GM12878 (cell line): ENCODE results near the gene CDC5L. TPM values are rescaled to one million over a fixed set of nuclear protein-coding genes. Genes with fewer than 3 reads are reported as not detected.

Experiments used
- ATAC-seq: fragments of 200-7000 bp; cut with Tn5 transposase; 3 replicates; pipeline ENCODE4 v1.9.1; 2020; ENCODE audit warnings: mild to moderate bottlenecking, moderate library complexity
- BruUV-seq: library from RNA; stranded (reverse); fragments of 400-500 nt; replicated peaks from 2 replicates; lab custom pipeline; 2021; lab: Mats Ljungman, UMichigan
- CTCF ChIA-PET: fragments of 300-600 bp; sonication (Branson Sonifier 250); formaldehyde crosslinking; extraction: SDS; loops from one replicate; lab custom pipeline; 2021; ENCODE audit warnings: inconsistent platforms; lab: Yijun Ruan, JAX
- POLR2A ChIA-PET: fragments of 350-600 bp; formaldehyde crosslinking; extraction: SDS; loops from one replicate; lab custom pipeline; 2021; ENCODE audit warnings: inconsistent platforms; lab: Charles Lee
- RAD21 ChIA-PET: fragments of 300-600 bp; sonication (Branson Sonifier 250); formaldehyde crosslinking; loops from one replicate; lab custom pipeline; 2023; ENCODE audit warnings: antibody characterized with exemption; ENCODE audit not compliant: unreplicated experiment; lab: Charles Lee
- SMC1A ChIA-PET: fragments of 300-600 bp; sonication (Branson Sonifier 250); formaldehyde crosslinking; loops from one replicate; lab custom pipeline; 2023; ENCODE audit not compliant: unreplicated experiment, uncharacterized antibody; lab: Charles Lee
- DNase-seq: peaks from one replicate; pipeline ENCODE4 v3.0.0-alpha.2; 2011; ENCODE audit warnings: low read depth, low spot score
- FAIRE-seq: peaks from 3 replicates; lab custom pipeline; 2011; peaks lifted over from hg19 to GRCh38; lab: Jason Lieb, UNC
- H2AFZ ChIP-seq: 2 replicates; pipeline ENCODE4 v1.6.0; 2011; ENCODE audit warnings: low read depth, low read length, control low read depth; ENCODE audit not compliant: control insufficient read depth
- H3K27ac ChIP-seq: 2 replicates; pipeline ENCODE4 v1.5.1; 2011; ENCODE audit warnings: control low read depth; ENCODE audit not compliant: control insufficient read depth, insufficient read depth
- H3K27me3 ChIP-seq, 2 experiments: replicated peaks in 1 of 2; 2 replicates each; pipeline versions ENCODE4 v1.6.0 to v1.6.1; 2011; ENCODE audit warnings: low read length in 1 of 2; ENCODE audit not compliant: control insufficient read depth in 2 of 2, insufficient read depth in 2 of 2
- H3K36me3 ChIP-seq, 2 experiments: 2 replicates each; pipeline ENCODE4 v1.5.1; 2011; ENCODE audit warnings: low read length in 1 of 2; ENCODE audit not compliant: control insufficient read depth in 2 of 2, insufficient read depth in 2 of 2
- H3K4me1 ChIP-seq: 2 replicates; pipeline ENCODE4 v1.6.1; 2011; ENCODE audit warnings: mild to moderate bottlenecking, low read length, moderate library complexity, mixed read lengths; ENCODE audit not compliant: control insufficient read depth, insufficient read depth
- H3K4me2 ChIP-seq: 2 replicates; pipeline ENCODE4 v1.6.0; 2011; ENCODE audit warnings: control low read depth; ENCODE audit not compliant: control insufficient read depth, insufficient read depth
- H3K4me3 ChIP-seq: fragments of 200-600 bp; sonication (generic); 2 replicates; pipeline ENCODE4 v1.5.1; 2016
- H3K79me2 ChIP-seq: 2 replicates; pipeline ENCODE4 v1.6.0; 2011; ENCODE audit warnings: low read length; ENCODE audit not compliant: control insufficient read depth, insufficient read depth
- H3K9ac ChIP-seq: 2 replicates; pipeline ENCODE4 v1.8.0; 2011; ENCODE audit warnings: low read length, control low read depth, mixed read lengths; ENCODE audit not compliant: control insufficient read depth, insufficient read depth
- H3K9me3 ChIP-seq: replicated peaks from 3 replicates; pipeline ENCODE4 v1.5.1; 2011; ENCODE audit warnings: mild to moderate bottlenecking, low read length; ENCODE audit not compliant: control insufficient read depth, insufficient read depth
- H4K20me1 ChIP-seq: 2 replicates; pipeline ENCODE4 v1.6.0; 2011; ENCODE audit not compliant: control insufficient read depth, insufficient read depth
- CHD1 ChIP-seq: IDR thresholded peaks from 2 replicates; pipeline ENCODE4 v1.6.1; 2012; ENCODE audit warnings: low read depth, low read length, improper control_type of control experiment
- DPF2 ChIP-seq: fragments of 450-650 bp; IDR thresholded peaks from 2 replicates; pipeline ENCODE4 v1.6.1; 2017; ENCODE audit warnings: mild to moderate bottlenecking
- IRF5 ChIP-seq: fragments of 450-650 bp; IDR thresholded peaks from 2 replicates; pipeline ENCODE4 v1.6.1; 2017; ENCODE audit warnings: borderline replicate concordance
- LARP7 ChIP-seq: fragments of 450-650 bp; IDR thresholded peaks from 2 replicates; pipeline ENCODE4 v1.6.1; 2017; ENCODE audit warnings: mild to moderate bottlenecking
- MEF2B ChIP-seq: fragments of 450-650 bp; IDR thresholded peaks from 2 replicates; pipeline ENCODE4 v1.6.1; 2018; ENCODE audit warnings: mild to moderate bottlenecking, moderate library complexity; ENCODE audit not compliant: partially characterized antibody, poor library complexity, severe bottlenecking
- MYC ChIP-seq: IDR thresholded peaks from 2 replicates; pipeline ENCODE4 v1.6.1; 2011; ENCODE audit warnings: mild to moderate bottlenecking, low read length, moderate library complexity, inconsistent platforms; ENCODE audit not compliant: insufficient read depth, insufficient replicate concordance, insufficient read length, severe bottlenecking
- NBN ChIP-seq: fragments of 450-650 bp; IDR thresholded peaks from 2 replicates; pipeline ENCODE4 v1.6.1; 2016
- NFYB ChIP-seq: IDR thresholded peaks from 2 replicates; pipeline ENCODE4 v1.6.1; 2011; ENCODE audit warnings: low read depth, mild to moderate bottlenecking, low read length, improper control_type of control experiment, moderate library complexity; ENCODE audit not compliant: insufficient read depth
- POU2F2 ChIP-seq: IDR thresholded peaks from 3 replicates; pipeline ENCODE4 v1.6.1; 2011; ENCODE audit warnings: low read depth, mild to moderate bottlenecking, low read length, borderline replicate concordance
- RAD21 ChIP-seq: IDR thresholded peaks from 2 replicates; pipeline ENCODE4 v1.6.1; 2011; ENCODE audit warnings: mild to moderate bottlenecking, low read depth, low read length, moderate library complexity; ENCODE audit not compliant: insufficient read depth
- RELA ChIP-seq: fragments of 450-650 bp; IDR thresholded peaks from 2 replicates; pipeline ENCODE4 v1.8.0; 2014; ENCODE audit warnings: borderline replicate concordance; ENCODE audit not compliant: partially characterized antibody
- SREBF1 ChIP-seq: IDR thresholded peaks from 2 replicates; pipeline ENCODE4 v1.6.1; 2012; ENCODE audit warnings: mild to moderate bottlenecking, low read length
- TBL1XR1 ChIP-seq: IDR thresholded peaks from 2 replicates; pipeline ENCODE4 v1.6.1; 2012; ENCODE audit warnings: low read depth, low read length, improper control_type of control experiment
- WRNIP1 ChIP-seq: IDR thresholded peaks from 2 replicates; pipeline ENCODE4 v1.6.1; 2011; ENCODE audit warnings: low read depth, low read length, improper control_type of control experiment, borderline replicate concordance
- ZSCAN29 ChIP-seq: fragments of 450-650 bp; IDR thresholded peaks from 2 replicates; pipeline ENCODE4 v1.6.1; 2017; ENCODE audit warnings: mild to moderate bottlenecking, moderate library complexity
- WGBS: methylation state at CpG from one replicate; pipeline ENCODE4 v1.1.6; 2016; ENCODE audit warnings: low lambda C conversion rate; ENCODE audit not compliant: insufficient replicate concordance, insufficient coverage; ENCODE audit errors: missing lambda C conversion rate; 5-methylcytosine and 5-hydroxymethylcytosine counted together
- in situ Hi-C: fragments of 300-500 bp; cut with MboI; formaldehyde crosslinking; loops from 9 replicates; pipeline ENCODE4 v1.14.3; 2018; ENCODE audit warnings: mixed read lengths
- intact Hi-C: fragments of 100-400 bp; cut with micrococcal nuclease; formaldehyde crosslinking; loops from one replicate; pipeline ENCODE4 v1.14.2; 2022; ENCODE audit not compliant: unreplicated experiment
- polyA plus RNA-seq, 11 experiments: library from polyadenylated mRNA; depleted of rRNA in 4 of 11; unstranded in 6 of 11; stranded (reverse) in 5 of 11; fragments of >200 nt; fragmentation: Nextera tagmentation in 4 of 11; fragmentation: Illumina TruSeq in 1 of 11; extraction: Ambion mirVana in 4 of 11; extraction: Trizol in 1 of 11; gene quantifications; 1 replicate in 1 of 11; 2 replicates in 10 of 11; pipeline versions ENCODE4 v1.2.1 to v1.2.3, GENCODE V29; 2011 to 2016; ENCODE audit warnings: inconsistent platforms in 2 of 11, missing spikeins in 2 of 11, low read depth in 1 of 11
- total RNA-seq, 4 experiments: library from RNA; depleted of rRNA in 3 of 4; stranded (reverse); fragments of >200 nt in 3 of 4; fragmentation: Illumina TruSeq in 1 of 4; extraction: Trizol in 1 of 4; gene quantifications; 2 replicates each; pipeline versions ENCODE4 v1.2.1 to v1.2.3, GENCODE V29; 2013 to 2021

Gene CDC5L
- total and polyA plus RNA-seq, 10 of the 15 experiments (the other 5 are each of a cell fraction or from before 2014, with no cell fraction given) = 13.2 to 29.4 (median 18.8) TPM

DNA sequence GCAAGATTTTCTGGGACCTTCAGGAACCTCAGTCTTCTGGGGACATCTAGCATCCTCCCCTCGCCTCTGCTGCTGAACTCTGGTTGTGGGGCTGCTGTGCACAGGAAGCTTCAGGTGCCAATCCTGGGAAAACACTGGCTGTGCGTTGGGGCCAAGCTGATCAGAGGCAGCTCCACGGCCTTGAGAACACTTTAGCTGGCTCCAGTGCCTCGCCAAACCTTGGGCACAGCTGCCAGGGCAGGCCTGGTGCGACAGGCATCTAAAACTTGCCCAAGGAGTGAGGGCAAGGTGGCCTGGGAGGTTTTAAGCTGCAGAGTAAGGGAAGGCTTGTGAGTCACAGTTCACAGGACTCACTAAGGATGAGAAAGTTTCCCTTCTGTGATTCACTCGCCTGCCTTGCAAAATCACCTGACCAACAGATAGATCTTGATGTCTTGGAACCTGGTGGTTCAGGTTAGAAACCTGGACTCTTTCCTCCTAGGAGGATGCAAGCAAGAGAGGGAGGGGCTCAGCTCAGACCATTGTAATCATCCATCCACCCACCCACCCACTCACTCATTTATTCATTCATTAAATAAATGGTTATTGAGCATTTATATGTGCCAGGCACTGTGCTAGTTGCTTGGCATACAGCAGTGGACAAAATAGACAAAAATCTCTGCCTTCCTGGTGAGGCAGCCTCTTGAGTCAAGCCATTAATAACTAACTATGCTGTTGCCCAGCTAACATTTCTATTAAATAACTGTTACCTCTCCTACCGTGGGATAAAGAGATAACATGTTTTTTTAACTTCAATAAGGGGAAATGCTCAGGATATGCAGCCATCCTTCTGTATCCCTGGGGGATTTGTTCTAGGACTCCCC is 47.5 kb upstream of the CDC5L start:
- intact Hi-C loops = loop anchor here (5.0 kb wide), 1 partner anchor 188 kb away; no protein-coding TSS in a partner anchor
- POLR2A ChIA-PET = no interaction called here

DNA sequence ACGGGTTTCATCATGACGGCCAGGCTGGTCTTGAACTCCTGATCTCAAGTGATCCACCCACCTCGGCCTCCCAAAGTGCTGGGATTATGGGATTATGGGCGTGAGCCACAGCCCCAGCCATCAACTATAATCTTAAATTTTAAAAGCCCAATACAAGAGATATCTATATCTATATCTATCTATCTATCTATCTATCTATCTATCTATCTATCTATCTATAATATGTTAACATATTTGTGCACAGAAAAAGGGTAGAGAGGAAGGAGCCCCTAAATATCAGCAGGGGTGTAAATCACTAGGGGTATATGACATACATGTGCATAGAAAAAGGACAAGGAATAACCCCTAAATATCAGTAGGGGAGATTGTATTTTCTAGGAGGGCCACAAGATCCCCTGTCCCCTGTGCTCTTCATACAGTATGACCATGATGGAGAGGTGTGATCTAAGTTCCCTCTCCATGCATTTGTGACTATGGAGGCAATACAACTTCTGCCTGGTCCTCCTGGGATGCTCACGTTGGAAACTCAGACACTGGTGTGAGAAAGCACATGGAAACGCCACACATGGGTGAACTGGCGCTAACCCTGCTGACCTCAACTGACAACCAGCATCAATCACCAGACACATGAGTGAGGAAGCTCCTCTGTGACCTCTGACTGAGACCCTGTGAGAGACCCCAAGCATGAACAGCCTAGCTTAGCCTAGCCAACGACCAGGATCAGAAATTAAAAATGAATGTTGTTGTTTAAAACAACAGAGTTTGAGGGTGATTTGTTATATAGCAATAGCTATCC is 46.2 kb upstream of the CDC5L start:
- ChIA-PET SMC1A (interaction anchor here (1.0 to 1.1 kb wide), 2 partner anchors 8 to 10 kb away, joined by 3 read pairs; no protein-coding TSS in a partner anchor), RAD21 (no interaction called here), POLR2A (no interaction called here), CTCF (interaction anchor here (1.0 to 1.6 kb wide), 2 partner anchors 73 to 75 kb away, joined by 3 to 8 read pairs; no protein-coding TSS in a partner anchor)
- H4K20me1 ChIP-seq = no peaks in the 10 kb centered on the region
- H3K9ac ChIP-seq = no peak overlapping the region
- H3K9me3 ChIP-seq = no peaks in the 10 kb centered on the region
- 25% methylated on average over 8 of the region's 8 CpGs for WGBS
- in situ Hi-C loops = no loop called here
- no peaks in the 10 kb centered on the region for H3K4me1 ChIP-seq
- FAIRE-seq = no peak
- no peak for DNase-seq
- H3K79me2 ChIP-seq = no peaks in the 10 kb centered on the region
- H3K36me3 ChIP-seq = no peaks in the 10 kb centered on the region
- no peak overlapping the region for H3K4me3 ChIP-seq
- H2AFZ ChIP-seq = no peak overlapping the region
- BruUV-seq = no TSS peak
- no peak overlapping the region for H3K4me2 ChIP-seq
- intact Hi-C loops = no loop called here
- ATAC-seq = no peak
- no peak overlapping the region for H3K27ac ChIP-seq
- H3K27me3 ChIP-seq = peaks cover 4 to 6% of the 10 kb centered on the region in 2 experiments; a peak in 3 of 4 replicates
- TF ChIP-seq SREBF1 = no peak
- TF ChIP-seq WRNIP1 = no peak
- no peak for TF ChIP-seq NBN
- TF ChIP-seq RAD21 = no peak
- no peak for TF ChIP-seq LARP7
- TF ChIP-seq MEF2B = no peak
- no peak for TF ChIP-seq MYC
- no peak for TF ChIP-seq IRF5
- no peak for TF ChIP-seq TBL1XR1
- no peak for TF ChIP-seq NFYB
- TF ChIP-seq POU2F2 = no peak

More for the DNA sequence above, 47.5 kb upstream of the CDC5L start:
- Histone ChIP-seq H3K9ac (no peak overlapping the region), H3K27ac (no peak overlapping the region), H3K4me1 (no peaks in the 10 kb centered on the region), H3K79me2 (no peaks in the 10 kb centered on the region), H4K20me1 (no peaks in the 10 kb centered on the region), H3K4me2 (no peak overlapping the region), H2AFZ (no peak overlapping the region), H3K36me3 (no peaks in the 10 kb centered on the region), H3K27me3 (peaks cover 4% of the 10 kb centered on the region in 2 experiments; a peak in 3 of 4 replicates), H3K4me3 (no peak overlapping the region), H3K9me3 (no peaks in the 10 kb centered on the region)
- ATAC-seq = no peak
- no peak for FAIRE-seq
- in situ Hi-C loops = loop anchor here (5.0 kb wide), 1 partner anchor 73 kb away; the partner anchor contains the start of gene NFKBIE
- BruUV-seq = no TSS peak
- WGBS = 6% methylated on average over 7 of the region's 7 CpGs
- TF ChIP-seq CHD1 (no peak), ZSCAN29 (no peak), RELA (no peak), DPF2 (no peak)
- ChIA-PET RAD21 (interaction anchor here (1.2 to 3.8 kb wide), 3 partner anchors 13 to 154 kb away, joined by 3 to 36 read pairs (median 3); partner anchors contain the start of gene TMEM151B), CTCF (interaction anchor here (0.6 to 10.4 kb wide), 11 partner anchors 11 to 240 kb away, joined by 3 to 163 read pairs (median 4); partner anchors contain the start of genes NFKBIE and TMEM151B), SMC1A (interaction anchor here (1.4 to 5.5 kb wide), 3 partner anchors 19 to 171 kb away, joined by 3 to 79 read pairs (median 11); partner anchors contain the start of gene TMEM151B)
- DNase-seq = no peak
